ENCODE results near the gene ATXN7L2. TPM values are rescaled to one million over a fixed set of nuclear protein-coding genes. Genes with fewer than 3 reads are reported as not detected.

The ATXN7L2 gene
- total and polyA plus RNA-seq, 9 donors = 8.5 to 35.9 (median 19.3) TPM

DNA sequence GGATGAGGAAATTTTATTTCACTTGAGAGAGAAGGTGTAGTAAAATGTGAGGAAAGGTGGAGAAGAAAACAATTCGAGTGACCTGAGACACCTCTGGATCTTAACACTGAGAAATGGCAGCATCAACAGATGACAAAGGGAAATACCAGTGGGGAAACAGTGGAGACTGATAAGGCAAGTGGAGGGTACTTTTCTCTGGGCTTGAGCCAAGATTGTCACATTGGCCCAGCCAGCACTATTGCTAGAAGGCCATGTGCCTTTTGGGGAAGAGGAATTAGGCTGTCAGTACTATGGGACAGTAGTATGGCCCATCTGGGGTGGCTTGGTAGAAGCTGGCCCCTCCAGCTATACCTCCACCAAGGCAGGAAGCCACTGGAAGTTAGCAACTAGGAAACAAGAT is 9.0 kb upstream of the ATXN7L2 start:
- WGBS (ENCODE audit: insufficient coverage) = 65% methylated on average over 1 of the region's 1 CpG
- no peak overlapping the region for H3K4me3 ChIP-seq (ENCODE audit: low read length)

DNA sequence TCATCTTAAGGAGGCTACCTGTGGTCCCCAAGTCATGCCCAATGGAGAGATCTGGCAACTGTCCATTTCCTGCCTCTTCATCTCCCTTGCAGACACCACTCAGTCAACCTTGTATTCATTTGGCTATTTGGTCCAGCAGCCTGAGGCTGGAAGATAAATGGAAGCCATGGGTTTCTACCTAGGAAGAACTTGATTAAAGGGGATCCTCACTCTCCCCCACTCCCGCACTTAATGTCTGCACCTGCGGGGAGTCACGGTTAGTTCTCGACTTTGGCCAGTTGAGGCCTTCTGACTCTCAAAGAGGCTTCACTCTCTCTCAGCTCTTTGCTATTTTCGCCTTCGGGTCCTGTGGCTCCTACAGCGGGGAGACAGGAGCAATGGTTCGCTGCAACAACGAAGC is 8.4 kb upstream of the ATXN7L2 start:
- no peak overlapping the region for H3K27ac ChIP-seq (ENCODE audit: low read length)
- peaks cover 26% of the 10 kb centered on the region for H3K4me1 ChIP-seq (ENCODE audit: control insufficient read depth, insufficient read depth, low read length)
- no peak for DNase-seq
- peaks cover 28% of the 10 kb centered on the region for H3K36me3 ChIP-seq (ENCODE audit: control insufficient read depth, insufficient read depth, low read length)
- no peak overlapping the region for H3K4me3 ChIP-seq (ENCODE audit: low read length)
- no peaks in the 10 kb centered on the region for H3K9me3 ChIP-seq (replicated peaks; ENCODE audit: control insufficient read depth, low read depth, low read length)
- WGBS (ENCODE audit: insufficient coverage) = 82% methylated on average over 9 of the region's 9 CpGs
- H3K27me3 ChIP-seq (ENCODE audit: control insufficient read depth, insufficient read depth, low read length) = peaks cover 37% of the 10 kb centered on the region

More for the DNA sequence above, 9.0 kb upstream of the ATXN7L2 start:
- Histone ChIP-seq H3K4me1 (ENCODE audit: control insufficient read depth, insufficient read depth, low read length) (peaks cover 26% of the 10 kb centered on the region), H3K36me3 (ENCODE audit: control insufficient read depth, insufficient read depth, low read length) (peaks cover 23% of the 10 kb centered on the region), H3K27me3 (ENCODE audit: control insufficient read depth, insufficient read depth, low read length) (peaks cover 40% of the 10 kb centered on the region), H3K27ac (ENCODE audit: low read length) (no peak overlapping the region), H3K9me3 (replicated peaks; ENCODE audit: control insufficient read depth, low read depth, low read length) (no peaks in the 10 kb centered on the region)
- no peak for DNase-seq

DNA sequence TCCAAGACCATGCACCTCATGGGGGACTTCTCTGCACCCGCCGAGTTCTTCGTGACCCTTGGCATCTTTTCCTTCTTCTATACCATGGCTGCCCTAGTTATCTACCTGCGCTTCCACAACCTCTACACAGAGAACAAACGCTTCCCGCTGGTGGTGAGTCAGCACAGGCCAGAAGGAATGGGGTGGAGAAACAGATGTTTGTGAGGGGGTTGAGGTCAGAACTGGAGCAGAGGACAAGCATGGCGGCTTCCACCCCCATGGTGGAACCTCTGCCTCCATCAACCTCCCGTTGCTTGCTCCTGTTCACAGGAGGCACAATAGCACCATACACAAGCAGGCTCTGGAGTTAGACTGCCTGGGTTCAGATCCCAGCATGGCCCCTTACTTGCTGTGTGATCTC is 6.9 kb upstream of the ATXN7L2 start:
- peaks cover 35% of the 10 kb centered on the region for H3K4me1 ChIP-seq (ENCODE audit: control insufficient read depth, insufficient read depth, low read length)
- H3K4me3 ChIP-seq (ENCODE audit: low read length) = no peak overlapping the region
- peaks cover 34% of the 10 kb centered on the region for H3K36me3 ChIP-seq (ENCODE audit: control insufficient read depth, insufficient read depth, low read length)
- no peaks in the 10 kb centered on the region for H3K9me3 ChIP-seq (replicated peaks; ENCODE audit: control insufficient read depth, low read depth, low read length)
- no peak overlapping the region for H3K27ac ChIP-seq (ENCODE audit: low read length)
- DNase-seq = no peak
- peaks cover 29% of the 10 kb centered on the region for H3K27me3 ChIP-seq (ENCODE audit: control insufficient read depth, insufficient read depth, low read length)
- 83% methylated on average over 2 of the region's 8 CpGs for WGBS (ENCODE audit: insufficient coverage)

DNA sequence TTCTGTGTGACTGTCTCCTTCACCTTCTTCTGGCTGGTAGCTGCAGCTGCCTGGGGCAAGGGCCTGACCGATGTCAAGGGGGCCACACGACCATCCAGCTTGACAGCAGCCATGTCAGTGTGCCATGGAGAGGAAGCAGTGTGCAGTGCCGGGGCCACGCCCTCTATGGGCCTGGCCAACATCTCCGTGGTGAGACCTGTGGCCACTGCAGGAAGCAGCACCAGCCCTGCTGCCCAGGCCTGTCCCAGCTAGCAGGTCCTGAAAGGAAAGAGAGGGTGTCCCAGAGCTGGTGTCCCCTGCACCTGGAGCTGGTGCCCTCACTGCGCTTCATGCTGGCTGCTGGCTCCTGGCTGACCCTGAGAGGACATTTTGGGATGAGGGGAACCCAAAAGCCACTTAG is 5.9 kb upstream of the ATXN7L2 start:
- Histone ChIP-seq H3K36me3 (ENCODE audit: control insufficient read depth, insufficient read depth, low read length) (peaks cover 34% of the 10 kb centered on the region), H3K27ac (ENCODE audit: low read length) (no peak overlapping the region)
- WGBS (ENCODE audit: insufficient coverage) = 58% methylated on average over 5 of the region's 6 CpGs

DNA sequence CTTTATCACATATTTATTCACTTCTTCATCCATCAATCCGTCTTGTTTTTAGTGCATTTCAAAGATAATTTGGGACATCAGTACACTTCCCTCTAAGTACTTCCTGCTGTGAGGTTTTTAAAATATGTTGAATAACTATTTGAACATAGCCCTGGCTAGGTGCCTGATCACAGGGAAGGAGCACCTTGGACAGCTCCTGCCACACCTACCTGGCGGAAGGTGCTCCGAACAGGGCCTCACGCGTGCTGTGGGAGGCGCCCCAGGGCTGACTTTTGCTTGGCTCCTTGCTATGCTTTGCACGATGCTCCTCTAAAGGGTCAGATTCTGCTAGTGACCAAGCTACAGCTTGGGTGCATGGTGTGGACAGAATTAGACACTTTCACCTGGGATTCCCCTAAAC is 4.9 kb upstream of the ATXN7L2 start:
- Histone ChIP-seq H3K9me3 (replicated peaks; ENCODE audit: control insufficient read depth, low read depth, low read length) (no peaks in the 10 kb centered on the region), H3K27me3 (ENCODE audit: control insufficient read depth, insufficient read depth, low read length) (peaks cover 26% of the 10 kb centered on the region), H3K4me3 (ENCODE audit: low read length) (no peak overlapping the region), H3K36me3 (ENCODE audit: control insufficient read depth, insufficient read depth, low read length) (peaks cover 34% of the 10 kb centered on the region), H3K27ac (ENCODE audit: low read length) (no peak overlapping the region), H3K4me1 (ENCODE audit: control insufficient read depth, insufficient read depth, low read length) (peaks cover 36% of the 10 kb centered on the region)
- DNase-seq = no peak
- WGBS (ENCODE audit: insufficient coverage) = 13% methylated on average over 6 of the region's 7 CpGs

More for the DNA sequence above, 5.9 kb upstream of the ATXN7L2 start:
- Histone ChIP-seq H3K4me1 (ENCODE audit: control insufficient read depth, insufficient read depth, low read length) (peaks cover 32% of the 10 kb centered on the region), H3K4me3 (ENCODE audit: low read length) (no peak overlapping the region), H3K9me3 (replicated peaks; ENCODE audit: control insufficient read depth, low read depth, low read length) (no peaks in the 10 kb centered on the region), H3K27me3 (ENCODE audit: control insufficient read depth, insufficient read depth, low read length) (peaks cover 29% of the 10 kb centered on the region)
- DNase-seq = no peak

DNA sequence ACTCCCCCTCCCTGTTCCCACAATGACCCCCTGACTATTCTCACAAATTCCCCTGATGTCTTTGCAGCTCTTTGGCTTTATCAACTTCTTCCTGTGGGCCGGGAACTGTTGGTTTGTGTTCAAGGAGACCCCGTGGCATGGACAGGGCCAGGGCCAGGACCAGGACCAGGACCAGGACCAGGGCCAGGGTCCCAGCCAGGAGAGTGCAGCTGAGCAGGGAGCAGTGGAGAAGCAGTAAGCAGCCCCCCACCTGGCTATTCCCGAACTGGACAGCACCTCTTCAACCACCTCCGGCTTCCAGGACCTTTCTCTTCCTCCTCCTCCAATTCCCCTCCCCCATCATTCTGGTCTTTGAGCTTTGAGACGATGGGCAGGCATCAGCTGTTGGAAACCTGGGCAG is 4.4 kb upstream of the ATXN7L2 start:
- H3K4me3 ChIP-seq (ENCODE audit: low read length) = no peak overlapping the region
- H3K9me3 ChIP-seq (replicated peaks; ENCODE audit: control insufficient read depth, low read depth, low read length) = no peaks in the 10 kb centered on the region
- peaks cover 36% of the 10 kb centered on the region for H3K4me1 ChIP-seq (ENCODE audit: control insufficient read depth, insufficient read depth, low read length)
- H3K36me3 ChIP-seq (ENCODE audit: control insufficient read depth, insufficient read depth, low read length) = peaks cover 34% of the 10 kb centered on the region
- WGBS (ENCODE audit: insufficient coverage) = 49% methylated on average over 5 of the region's 5 CpGs
- no peak overlapping the region for H3K27ac ChIP-seq (ENCODE audit: low read length)
- DNase-seq = no peak
- peaks cover 26% of the 10 kb centered on the region for H3K27me3 ChIP-seq (ENCODE audit: control insufficient read depth, insufficient read depth, low read length)

DNA sequence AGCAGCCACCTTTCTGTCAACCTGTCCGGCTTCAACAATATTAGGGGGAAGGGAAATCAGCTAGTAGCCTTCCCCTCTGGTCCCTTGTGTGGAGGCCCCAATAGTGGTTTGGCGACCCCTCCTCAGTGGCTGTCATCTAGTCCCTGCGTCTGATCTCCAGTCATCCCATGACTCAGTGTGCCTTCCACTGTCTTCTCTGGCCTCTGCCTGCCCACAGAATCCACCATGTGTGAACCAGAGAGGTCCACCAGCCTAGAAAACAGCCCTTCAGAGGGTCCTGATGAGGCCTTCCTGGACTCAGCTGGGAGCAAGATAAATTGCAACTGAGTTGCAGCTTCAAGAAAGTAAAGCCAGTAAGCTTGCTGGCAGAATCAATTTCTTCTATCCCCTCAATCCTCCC is 3.8 kb upstream of the ATXN7L2 start:
- Histone ChIP-seq H3K36me3 (ENCODE audit: control insufficient read depth, insufficient read depth, low read length) (peaks cover 33% of the 10 kb centered on the region), H3K9me3 (replicated peaks; ENCODE audit: control insufficient read depth, low read depth, low read length) (no peaks in the 10 kb centered on the region), H3K27ac (ENCODE audit: low read length) (no peak overlapping the region), H3K4me3 (ENCODE audit: low read length) (no peak overlapping the region), H3K4me1 (ENCODE audit: control insufficient read depth, insufficient read depth, low read length) (peaks cover 40% of the 10 kb centered on the region), H3K27me3 (ENCODE audit: control insufficient read depth, insufficient read depth, low read length) (peaks cover 26% of the 10 kb centered on the region)
- DNase-seq = no peak
- WGBS (ENCODE audit: insufficient coverage) = 88% methylated on average over 1 of the region's 3 CpGs

DNA sequence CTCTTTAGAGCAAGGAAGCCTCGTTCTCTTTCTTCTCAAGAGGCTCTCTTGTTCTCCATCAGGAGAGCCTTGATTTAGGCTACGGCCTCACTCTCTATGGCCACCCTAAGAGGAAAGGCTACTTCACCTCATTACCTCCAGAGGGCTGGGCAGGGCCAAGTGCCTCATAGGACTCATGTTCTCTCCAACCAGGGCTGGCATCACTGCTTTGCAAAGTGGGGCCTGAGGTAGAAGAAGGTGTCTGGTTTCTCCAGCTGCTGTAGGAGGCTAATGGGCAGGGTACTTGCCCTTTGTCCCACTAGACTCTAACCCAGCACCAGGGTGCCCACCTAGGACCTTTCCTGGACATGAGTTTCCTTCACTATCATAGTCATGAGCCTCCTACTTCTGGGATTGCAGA is 2.1 kb upstream of the ATXN7L2 start:
- Histone ChIP-seq H3K9me3 (replicated peaks; ENCODE audit: control insufficient read depth, low read depth, low read length) (no peaks in the 10 kb centered on the region), H3K4me1 (ENCODE audit: control insufficient read depth, insufficient read depth, low read length) (peaks cover 46% of the 10 kb centered on the region), H3K27me3 (ENCODE audit: control insufficient read depth, insufficient read depth, low read length) (peaks cover 20% of the 10 kb centered on the region), H3K36me3 (ENCODE audit: control insufficient read depth, insufficient read depth, low read length) (peaks cover 38% of the 10 kb centered on the region), H3K4me3 (ENCODE audit: low read length) (no peak overlapping the region), H3K27ac (ENCODE audit: low read length) (no peak overlapping the region)
- 43% methylated on average over 1 of the region's 2 CpGs for WGBS (ENCODE audit: insufficient coverage)
- no peak for DNase-seq

DNA sequence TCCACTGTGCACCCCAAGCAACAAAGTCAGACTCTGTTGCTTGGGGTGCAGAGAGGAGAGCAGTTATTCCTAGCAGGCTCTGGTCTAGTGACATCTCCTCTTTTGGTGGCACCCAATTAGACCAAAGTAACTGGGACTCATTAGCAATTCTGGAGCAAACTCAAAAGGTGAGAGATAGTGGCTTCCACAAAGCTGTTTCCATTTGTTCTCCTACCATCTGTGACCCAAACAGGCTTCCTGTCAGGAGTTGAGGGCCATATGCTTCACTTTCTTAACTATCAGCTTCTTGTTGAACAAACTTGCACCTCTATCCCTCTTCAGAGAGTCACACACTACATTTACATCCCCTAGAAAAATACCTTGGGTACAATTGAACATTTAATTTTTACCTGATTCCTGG is 1.5 kb upstream of the ATXN7L2 start:
- DNase-seq = no peak
- no peaks in the 10 kb centered on the region for H3K9me3 ChIP-seq (replicated peaks; ENCODE audit: control insufficient read depth, low read depth, low read length)
- no peak overlapping the region for H3K4me3 ChIP-seq (ENCODE audit: low read length)
- no peak overlapping the region for H3K27ac ChIP-seq (ENCODE audit: low read length)
- peaks cover 46% of the 10 kb centered on the region for H3K4me1 ChIP-seq (ENCODE audit: control insufficient read depth, insufficient read depth, low read length)
- peaks cover 19% of the 10 kb centered on the region for H3K27me3 ChIP-seq (ENCODE audit: control insufficient read depth, insufficient read depth, low read length)
- peaks cover 42% of the 10 kb centered on the region for H3K36me3 ChIP-seq (ENCODE audit: control insufficient read depth, insufficient read depth, low read length)

DNA sequence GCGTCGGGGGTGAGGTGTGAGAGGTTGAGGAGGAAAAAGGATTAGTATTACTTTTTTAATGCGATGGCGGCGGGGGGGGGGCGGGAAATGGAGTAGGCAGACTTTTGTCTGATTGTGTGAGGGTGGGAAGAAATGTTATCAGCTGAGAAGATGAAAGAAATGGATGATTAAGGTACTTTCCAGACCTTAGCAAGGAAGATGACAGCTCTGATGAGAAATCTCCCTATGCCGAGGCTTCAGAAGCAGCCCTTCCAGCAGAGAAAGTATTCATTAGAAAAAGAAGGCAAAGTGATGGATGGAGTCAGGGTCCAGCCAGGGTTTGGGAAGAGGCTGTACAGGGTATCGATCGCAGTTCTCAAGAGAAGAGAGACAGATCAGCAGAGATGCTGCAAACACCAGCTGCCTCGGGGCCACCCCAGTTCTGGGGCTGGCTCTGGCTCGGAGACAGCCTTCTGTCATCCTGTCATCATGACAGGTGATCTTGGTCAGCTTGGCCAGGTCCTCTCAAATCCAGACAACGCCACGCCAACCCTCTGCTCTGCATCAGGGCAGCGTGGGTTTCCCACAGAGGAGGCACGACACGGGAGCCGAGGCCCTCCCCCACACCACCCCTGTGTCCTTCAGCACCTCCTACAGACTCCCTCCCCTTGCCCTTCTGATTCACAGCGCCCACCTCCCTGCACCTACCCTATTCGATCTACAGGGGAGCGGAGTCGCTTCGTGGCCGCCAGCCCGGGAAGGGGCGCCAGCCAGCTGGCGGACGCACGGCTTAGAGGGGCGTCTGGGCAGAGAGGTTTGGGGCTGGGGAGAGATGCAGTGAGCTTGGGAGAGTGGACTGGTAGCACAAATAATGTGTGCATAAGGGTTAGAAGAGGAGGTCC is 674 bp upstream of the ATXN7L2 start:
- 6% methylated on average over 13 of the region's 29 CpGs for WGBS (ENCODE audit: insufficient coverage)
- Histone ChIP-seq H3K4me3 (ENCODE audit: low read length) (peak overlapping the region; percentile 46), H3K4me1 (ENCODE audit: control insufficient read depth, insufficient read depth, low read length) (peaks cover 46% of the 10 kb centered on the region), H3K9me3 (replicated peaks; ENCODE audit: control insufficient read depth, low read depth, low read length) (no peaks in the 10 kb centered on the region), H3K36me3 (ENCODE audit: control insufficient read depth, insufficient read depth, low read length) (peaks cover 42% of the 10 kb centered on the region), H3K27ac (ENCODE audit: low read length) (peak overlapping the region; percentile 39), H3K27me3 (ENCODE audit: control insufficient read depth, insufficient read depth, low read length) (peaks cover 13% of the 10 kb centered on the region)
- no peak for DNase-seq

Measured in muscle of leg (tissue), 11 donors.